WTC11 (cell line): ENCODE results near the gene SLCO4C1. TPM values are rescaled to one million over a fixed set of nuclear protein-coding genes. Genes with fewer than 3 reads are reported as not detected.

Experiments used
- ATAC-seq: fragments of 200-7000 bp; cut with Tn5 transposase; 2 replicates; pipeline ENCODE4 v1.10.0; 2021; ENCODE audit warnings: mild to moderate bottlenecking, moderate library complexity
- CTCF ChIA-PET: fragments of 300-600 bp; sonication (Branson Sonifier 250); formaldehyde crosslinking; loops from one replicate; lab custom pipeline; 2021; ENCODE audit warnings: antibody characterized with exemption; lab: Charles Lee
- POLR2A ChIA-PET: fragments of 350-600 bp; sonication (Branson Sonifier 250); formaldehyde crosslinking; loops from one replicate; lab custom pipeline; 2021; ENCODE audit warnings: antibody characterized with exemption; lab: Charles Lee
- DNase-seq: peaks from one replicate; pipeline ENCODE4 v3.0.0; 2021; ENCODE audit warnings: low spot score
- H3K27ac Mint-ChIP-seq: 2 replicates; pipeline ENCODE4 v1.8.0; 2021; ENCODE audit warnings: mixed read lengths
- H3K27me3 Mint-ChIP-seq: 2 replicates; pipeline ENCODE4 v1.8.0; 2021; ENCODE audit warnings: low read depth, mild to moderate bottlenecking, moderate library complexity, mixed read lengths
- H3K36me3 Mint-ChIP-seq: 2 replicates; pipeline ENCODE4 v1.8.0; 2021; ENCODE audit warnings: mixed read lengths
- H3K4me1 Mint-ChIP-seq: 2 replicates; pipeline ENCODE4 v1.8.0; 2022; ENCODE audit warnings: mixed read lengths
- H3K4me3 Mint-ChIP-seq: 2 replicates; pipeline ENCODE4 v1.8.0; 2021; ENCODE audit warnings: mild to moderate bottlenecking, moderate library complexity, mixed read lengths
- H3K9me3 Mint-ChIP-seq: 2 replicates; pipeline ENCODE4 v1.8.0; 2021; ENCODE audit warnings: mixed read lengths
- ATF1 ChIP-seq: sonication (generic); formaldehyde crosslinking; IDR thresholded peaks from 2 replicates; pipeline ENCODE4 v1.8.1; 2023; ENCODE audit warnings: mild to moderate bottlenecking, moderate library complexity, missing genetic modification reagents
- ATF3 ChIP-seq: sonication (generic); formaldehyde crosslinking; conservative IDR thresholded peaks from 2 replicates; pipeline ENCODE4 v1.8.1; 2022; ENCODE audit warnings: mild to moderate bottlenecking, missing genetic modification reagents
- CBFB ChIP-seq: sonication (generic); formaldehyde crosslinking; IDR thresholded peaks from 2 replicates; pipeline ENCODE4 v1.8.1; 2022; ENCODE audit warnings: mild to moderate bottlenecking, low read depth, missing genetic modification reagents
- E2F4 ChIP-seq: sonication (generic); formaldehyde crosslinking; IDR thresholded peaks from 2 replicates; pipeline ENCODE4 v1.8.1; 2022; ENCODE audit warnings: low read depth, mild to moderate bottlenecking, moderate library complexity, missing genetic modification reagents, borderline replicate concordance
- E2F5 ChIP-seq: sonication (generic); formaldehyde crosslinking; IDR thresholded peaks from 2 replicates; pipeline ENCODE4 v1.8.1; 2022; ENCODE audit warnings: mild to moderate bottlenecking, moderate library complexity, missing genetic modification reagents
- ETV6 ChIP-seq: sonication (generic); formaldehyde crosslinking; IDR thresholded peaks from 2 replicates; pipeline ENCODE4 v1.8.1; 2022; ENCODE audit warnings: mild to moderate bottlenecking, missing genetic modification reagents
- FOXK1 ChIP-seq: sonication (generic); formaldehyde crosslinking; IDR thresholded peaks from 2 replicates; pipeline ENCODE4 v1.8.0; 2022; ENCODE audit warnings: mild to moderate bottlenecking, moderate library complexity, missing genetic modification reagents
- TEAD1 ChIP-seq: sonication (generic); formaldehyde crosslinking; IDR thresholded peaks from 2 replicates; pipeline ENCODE4 v1.8.0; 2022; ENCODE audit warnings: mild to moderate bottlenecking, missing genetic modification reagents
- ZNF416 ChIP-seq: fragments of 250-450 bp; sonication (Bioruptor Pico); IDR thresholded peaks from 2 replicates; pipeline ENCODE4 v1.9.0; 2021; ENCODE audit warnings: mild to moderate bottlenecking, inconsistent platforms
- total RNA-seq: library from RNA; stranded (reverse); gene quantifications from 3 replicates; pipeline ENCODE4 v1.2.3, GENCODE V29; 2021
- TF ChIP-seq, protein P1 (sequence below): sonication (generic); formaldehyde crosslinking; IDR thresholded peaks from 2 replicates; pipeline ENCODE4 v1.8.1; 2022; ENCODE audit warnings: mild to moderate bottlenecking, missing genetic modification reagents, moderate library complexity, borderline replicate concordance
- TF ChIP-seq, protein P2 (sequence below): fragments of 250-450 bp; sonication (Bioruptor Pico); IDR thresholded peaks from 2 replicates; pipeline ENCODE4 v1.9.0; 2021; ENCODE audit warnings: moderate library complexity, mild to moderate bottlenecking, inconsistent platforms, borderline replicate concordance

The SLCO4C1 gene
- total RNA-seq, 1 experiment from 2014 or later = 5.4 TPM

GRCh38 chr5:102314328-102314727, 18.2 kb upstream of the SLCO4C1 start (continued):
- TF ChIP-seq, protein P1, sequence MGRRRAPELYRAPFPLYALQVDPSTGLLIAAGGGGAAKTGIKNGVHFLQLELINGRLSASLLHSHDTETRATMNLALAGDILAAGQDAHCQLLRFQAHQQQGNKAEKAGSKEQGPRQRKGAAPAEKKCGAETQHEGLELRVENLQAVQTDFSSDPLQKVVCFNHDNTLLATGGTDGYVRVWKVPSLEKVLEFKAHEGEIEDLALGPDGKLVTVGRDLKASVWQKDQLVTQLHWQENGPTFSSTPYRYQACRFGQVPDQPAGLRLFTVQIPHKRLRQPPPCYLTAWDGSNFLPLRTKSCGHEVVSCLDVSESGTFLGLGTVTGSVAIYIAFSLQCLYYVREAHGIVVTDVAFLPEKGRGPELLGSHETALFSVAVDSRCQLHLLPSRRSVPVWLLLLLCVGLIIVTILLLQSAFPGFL (CRISPR knock-in tag) = no peak
- TF ChIP-seq ETV6 (CRISPR knock-in tag) (no peak), E2F4 (CRISPR knock-in tag) (no peak)

- ATAC-seq (no peak; the same call in 1 of the 2 replicates), DNase-seq (no peak)
- Mint-ChIP-seq H3K36me3 (no peaks in the 10 kb centered on the region), H3K4me3 (no peak overlapping the region), H3K9me3 (no peaks in the 10 kb centered on the region), H3K27ac (no peak overlapping the region), H3K27me3 (no peaks in the 10 kb centered on the region), H3K4me1 (no peaks in the 10 kb centered on the region)
- POLR2A ChIA-PET = interaction anchor here (1.1 kb wide), 1 partner anchor 27 kb away, joined by 3 read pairs; no protein-coding TSS in a partner anchor
- TF ChIP-seq E2F5 (CRISPR knock-in tag) = no peak
- no peak for TF ChIP-seq CBFB (CRISPR knock-in tag)
- no peak for TF ChIP-seq TEAD1 (CRISPR knock-in tag)
- TF ChIP-seq ETV6 (CRISPR knock-in tag) = no peak
- no peak for TF ChIP-seq FOXK1 (CRISPR knock-in tag)
- no peak for TF ChIP-seq ZNF416 (CRISPR knock-in tag)
- CTCF ChIA-PET = interaction anchor here (2.0 kb wide), 1 partner anchor 18 kb away, joined by 6 read pairs; the partner anchor contains the start of gene SLCO4C1
Measured at GRCh38 chr5:102313912-102314311, 17.8 kb upstream of the SLCO4C1 start.

GRCh38 chr5:102312586-102313370, 16.7 kb upstream of the SLCO4C1 start:
- H3K27me3 Mint-ChIP-seq = no peaks in the 10 kb centered on the region
- H3K36me3 Mint-ChIP-seq = no peaks in the 10 kb centered on the region
- TF ChIP-seq ATF1 (CRISPR knock-in tag) = no peak
- DNase-seq = no peak
- ChIA-PET CTCF (interaction anchor here (0.6 to 2.0 kb wide), 3 partner anchors 17 to 194 kb away, joined by 3 to 6 read pairs (median 3); partner anchors contain the start of gene SLCO4C1), POLR2A (interaction anchor here (1.1 kb wide), 1 partner anchor 28 kb away, joined by 3 read pairs; no protein-coding TSS in a partner anchor)
- no peaks in the 10 kb centered on the region for H3K4me1 Mint-ChIP-seq
- no peak overlapping the region for H3K27ac Mint-ChIP-seq
- no peak for ATAC-seq
- H3K4me3 Mint-ChIP-seq = no peak overlapping the region
- no peaks in the 10 kb centered on the region for H3K9me3 Mint-ChIP-seq

GRCh38 chr5:102309586-102309985, 13.5 kb upstream of the SLCO4C1 start:
- Mint-ChIP-seq H3K4me1 (no peaks in the 10 kb centered on the region), H3K9me3 (peaks cover 6% of the 10 kb centered on the region), H3K27me3 (no peaks in the 10 kb centered on the region), H3K36me3 (no peaks in the 10 kb centered on the region), H3K4me3 (no peak overlapping the region), H3K27ac (no peak overlapping the region)
- CTCF ChIA-PET = no interaction called here
- DNase-seq (no peak), ATAC-seq (no peak)
- no peak for TF ChIP-seq ATF1 (CRISPR knock-in tag)
- POLR2A ChIA-PET = no interaction called here

DNA sequence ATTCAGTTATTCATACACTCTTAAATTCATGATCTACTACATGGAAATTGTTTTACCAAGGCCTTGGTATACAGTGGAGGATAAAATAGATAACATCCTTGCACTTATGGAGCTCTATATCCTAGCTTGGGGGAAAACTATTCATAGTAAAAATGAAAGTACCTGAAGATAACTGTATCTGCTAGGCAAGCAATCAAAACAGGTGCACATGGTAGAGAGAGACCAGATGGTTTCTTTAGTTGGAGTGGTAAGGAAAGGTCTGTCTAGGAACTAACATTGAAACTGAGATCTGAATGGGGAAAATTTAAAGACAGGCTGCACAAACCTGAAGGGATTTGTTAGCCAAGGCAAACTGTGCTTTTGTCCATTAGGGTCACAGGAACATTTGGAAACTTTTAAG, 11.1 kb upstream of the SLCO4C1 start:
- H3K27me3 Mint-ChIP-seq = no peaks in the 10 kb centered on the region
- H3K36me3 Mint-ChIP-seq = no peaks in the 10 kb centered on the region
- POLR2A ChIA-PET = no interaction called here
- no peak for DNase-seq
- no peaks in the 10 kb centered on the region for H3K4me1 Mint-ChIP-seq
- H3K9me3 Mint-ChIP-seq = peaks cover 9% of the 10 kb centered on the region
- H3K27ac Mint-ChIP-seq = no peak overlapping the region
- H3K4me3 Mint-ChIP-seq = no peak overlapping the region
- ATAC-seq = no peak
- TF ChIP-seq, protein P2, sequence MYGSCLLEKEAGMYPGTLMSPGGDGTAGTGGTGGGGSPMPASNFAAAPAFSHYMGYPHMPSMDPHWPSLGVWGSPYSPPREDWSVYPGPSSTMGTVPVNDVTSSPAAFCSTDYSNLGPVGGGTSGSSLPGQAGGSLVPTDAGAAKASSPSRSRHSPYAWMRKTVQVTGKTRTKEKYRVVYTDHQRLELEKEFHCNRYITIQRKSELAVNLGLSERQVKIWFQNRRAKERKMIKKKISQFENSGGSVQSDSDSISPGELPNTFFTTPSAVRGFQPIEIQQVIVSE (CRISPR knock-in tag) = no peak
- TF ChIP-seq ATF3 (CRISPR knock-in tag) = no peak
- CTCF ChIA-PET = interaction anchor here (2.2 kb wide), 1 partner anchor 11 kb away, joined by 8 read pairs; the partner anchor contains the start of gene SLCO4C1
